IMR-90 (cell line): ENCODE results near the gene RASAL1.

ENCODE experiments used
- CHD1 ChIP-seq: IDR thresholded peaks from 2 replicates; pipeline ENCODE4 v1.6.1; 2012; ENCODE audit warnings: low read depth, low read length, improper control_type of control experiment
- CTCF ChIP-seq: conservative IDR thresholded peaks from 2 replicates; pipeline ENCODE4 v1.5.1; 2012; ENCODE audit warnings: mild to moderate bottlenecking, low read depth, low read length, improper control_type of control experiment
- RAD21 ChIP-seq: IDR thresholded peaks from 2 replicates; pipeline ENCODE4 v1.6.1; 2012; ENCODE audit warnings: low read length, improper control_type of control experiment
- RFX5 ChIP-seq: IDR thresholded peaks from 2 replicates; pipeline ENCODE4 v1.8.0; 2012; ENCODE audit warnings: low read depth, mild to moderate bottlenecking, low read length, moderate library complexity
- SMC3 ChIP-seq: fragments of 150-350 bp; IDR thresholded peaks from 2 replicates; pipeline ENCODE4 v1.6.1; 2016; ENCODE audit warnings: low read depth, mild to moderate bottlenecking, antibody characterized with exemption, low read length, moderate library complexity

GRCh38 chr12:113072136-113072535 lies 63.4 kb downstream of the RASAL1 start:
- TF ChIP-seq CTCF, result no peak
- no peak for TF ChIP-seq CHD1
- TF ChIP-seq RAD21, result no peak
- TF ChIP-seq SMC3, result no peak
- no peak for TF ChIP-seq RFX5
